ENCODE results near the gene NPFFR2.
"Not testable (repeated sequence)": the region's sequence is repeated elsewhere in the genome, so short reads cannot be mapped to it uniquely, and the experiment has no call there.

NPFFR2 gene

GRCh38 chr4:72112514-72113156 is 80.8 kb downstream of the NPFFR2 start:
- DNase-seq: no peak

- no peak for DNase-seq
These were observed 86.2 kb downstream of the NPFFR2 start for GRCh38 chr4:72118017-72118416.

GRCh38 chr4:72119946-72120345 is 88.1 kb downstream of the NPFFR2 start:
- no peak for DNase-seq

GRCh38 chr4:72128741-72129140 is 96.9 kb downstream of the NPFFR2 start:
- DNase-seq: no peak

- DNase-seq: no peak
These were observed 104.6 kb downstream of the NPFFR2 start for GRCh38 chr4:72136429-72136828.

GRCh38 chr4:72139997-72140396 is 108.2 kb downstream of the NPFFR2 start:
- DNase-seq: not testable (repeated sequence)

- no peak for DNase-seq
These were observed 112.4 kb downstream of the NPFFR2 start for GRCh38 chr4:72144241-72144640.

- DNase-seq: no peak
These were observed 120.9 kb downstream of the NPFFR2 start for GRCh38 chr4:72152731-72153130.

GRCh38 chr4:72153634-72154033 is 121.8 kb downstream of the NPFFR2 start:
- not testable (repeated sequence) for DNase-seq

- DNase-seq: not testable (repeated sequence)
These were observed 137.5 kb downstream of the NPFFR2 start for GRCh38 chr4:72169285-72169684.

- no peak for DNase-seq
These were observed 138.1 kb downstream of the NPFFR2 start for GRCh38 chr4:72169861-72170260.

- no peak for DNase-seq
These were observed 140.0 kb downstream of the NPFFR2 start for GRCh38 chr4:72171761-72172160.

GRCh38 chr4:72179342-72179741 is 147.5 kb downstream of the NPFFR2 start:
- DNase-seq: no peak

- DNase-seq: no peak
These were observed 154.9 kb downstream of the NPFFR2 start for GRCh38 chr4:72186714-72187113.

GRCh38 chr4:72194046-72194445 is 162.2 kb downstream of the NPFFR2 start:
- DNase-seq: no peak

GRCh38 chr4:72194453-72194852 is 162.7 kb downstream of the NPFFR2 start:
- DNase-seq: no peak

Measured in CD4-positive, alpha-beta T cell treated with Interleukin-6 for 4 hours (primary cell).